GM12878 (cell line): Measurements from ENCODE around the gene TRIM3. TPM values are rescaled to one million over a fixed set of nuclear protein-coding genes. Genes with fewer than 3 reads are reported as not detected.
A peak's percentile ranks its signal among the peaks of the same experiment; 100 is the strongest.

ENCODE experiments used
- ATF3 ChIP-seq: IDR thresholded peaks from 2 replicates; pipeline ENCODE4 v1.6.1; 2011; ENCODE audit warnings: low read depth, mild to moderate bottlenecking, low read length, moderate library complexity, borderline replicate concordance; ENCODE audit errors: extremely low read depth
- BHLHE40 ChIP-seq, 2 experiments: fragments of 450-650 bp in 1 of 2; IDR thresholded peaks; 2 replicates each; pipeline ENCODE4 v1.6.1; 2011 to 2017; ENCODE audit warnings: low read depth in 2 of 2, borderline replicate concordance in 1 of 2, improper control_type of control experiment in 1 of 2, low read length in 1 of 2, mild to moderate bottlenecking in 1 of 2
- BMI1 ChIP-seq: fragments of 450-650 bp; IDR thresholded peaks from 2 replicates; pipeline ENCODE4 v1.6.1; 2016; ENCODE audit warnings: mild to moderate bottlenecking, moderate library complexity, borderline replicate concordance
- CBFB ChIP-seq: IDR thresholded peaks from 2 replicates; pipeline ENCODE4 v1.6.1; 2016; ENCODE audit warnings: antibody characterized with exemption, low read depth
- CEBPB ChIP-seq, 2 experiments: fragments of 150-350 bp in 1 of 2; IDR thresholded peaks; 2 replicates each; pipeline ENCODE4 v1.6.1; 2012 to 2014; ENCODE audit warnings: low read depth in 2 of 2, low read length in 2 of 2, borderline replicate concordance in 1 of 2, inconsistent platforms in 1 of 2
- ETV6 ChIP-seq, 2 experiments: fragments of 450-650 bp in 1 of 2; IDR thresholded peaks in 1 of 2; conservative IDR thresholded peaks in 1 of 2; 2 replicates each; pipeline ENCODE4 v1.6.1; 2014; ENCODE audit warnings: antibody characterized with exemption in 1 of 2, borderline replicate concordance in 1 of 2, low read depth in 1 of 2, mild to moderate bottlenecking in 1 of 2, moderate library complexity in 1 of 2
- FOXM1 ChIP-seq: IDR thresholded peaks from 2 replicates; pipeline ENCODE4 v1.6.1; 2012; ENCODE audit warnings: low read depth, mild to moderate bottlenecking, inconsistent platforms, low read length, moderate library complexity
- HSF1 ChIP-seq: fragments of 150-350 bp; IDR thresholded peaks from 2 replicates; pipeline ENCODE4 v1.6.1; 2014; ENCODE audit warnings: mild to moderate bottlenecking, low read depth, low read length
- NR2C1 ChIP-seq: fragments of 450-650 bp; IDR thresholded peaks from 2 replicates; pipeline ENCODE4 v1.6.1; 2017; ENCODE audit warnings: antibody characterized with exemption, mild to moderate bottlenecking, moderate library complexity
- PAX5 ChIP-seq: IDR thresholded peaks from 2 replicates; pipeline ENCODE4 v1.6.1; 2011; ENCODE audit warnings: low read depth, low read length, borderline replicate concordance
- POU2F2 ChIP-seq: IDR thresholded peaks from 3 replicates; pipeline ENCODE4 v1.6.1; 2011; ENCODE audit warnings: low read depth, mild to moderate bottlenecking, low read length, borderline replicate concordance
- RAD51 ChIP-seq: fragments of 450-650 bp; IDR thresholded peaks from 2 replicates; pipeline ENCODE4 v1.6.1; 2016; ENCODE audit warnings: moderate library complexity, mild to moderate bottlenecking, inconsistent platforms
- RUNX3 ChIP-seq: IDR thresholded peaks from 2 replicates; pipeline ENCODE4 v1.6.1; 2012; ENCODE audit warnings: low read length, inconsistent platforms
- SRF ChIP-seq, 2 experiments: IDR thresholded peaks; 2 replicates each; pipeline ENCODE4 v1.6.1; 2011; ENCODE audit warnings: low read depth in 2 of 2, low read length in 2 of 2, mild to moderate bottlenecking in 1 of 2, moderate library complexity in 1 of 2
- TARDBP ChIP-seq: IDR thresholded peaks from 2 replicates; pipeline ENCODE4 v1.6.1; 2016; ENCODE audit warnings: borderline replicate concordance
- TCF12 ChIP-seq: IDR thresholded peaks from 2 replicates; pipeline ENCODE4 v1.6.1; 2011; ENCODE audit warnings: low read depth, mild to moderate bottlenecking, low read length
- USF2 ChIP-seq: IDR thresholded peaks from 2 replicates; pipeline ENCODE4 v1.6.1; 2011; ENCODE audit warnings: low read depth, low read length, improper control_type of control experiment, borderline replicate concordance
- ZNF217 ChIP-seq: fragments of 450-650 bp; IDR thresholded peaks from 2 replicates; pipeline ENCODE4 v1.6.1; 2017; ENCODE audit warnings: antibody characterized with exemption, mild to moderate bottlenecking
- polyA plus RNA-seq, 11 experiments: library from polyadenylated mRNA; depleted of rRNA in 4 of 11; unstranded in 6 of 11; stranded (reverse) in 5 of 11; fragments of >200 nt; fragmentation: Nextera tagmentation in 4 of 11; fragmentation: Illumina TruSeq in 1 of 11; extraction: Ambion mirVana in 4 of 11; extraction: Trizol in 1 of 11; gene quantifications; 1 replicate in 1 of 11; 2 replicates in 10 of 11; pipeline versions ENCODE4 v1.2.1 to v1.2.3, GENCODE V29; 2011 to 2016; ENCODE audit warnings: inconsistent platforms in 2 of 11, missing spikeins in 2 of 11, low read depth in 1 of 11
- total RNA-seq, 4 experiments: library from RNA; depleted of rRNA in 3 of 4; stranded (reverse); fragments of >200 nt in 3 of 4; fragmentation: Illumina TruSeq in 1 of 4; extraction: Trizol in 1 of 4; gene quantifications; 2 replicates each; pipeline versions ENCODE4 v1.2.1 to v1.2.3, GENCODE V29; 2013 to 2021
- TF ChIP-seq, protein P1 (sequence below): fragments of 450-650 bp; formaldehyde crosslinking; IDR thresholded peaks from 2 replicates; pipeline ENCODE4 v1.5.0; 2022; ENCODE audit warnings: mild to moderate bottlenecking, missing genetic modification characterization
- TF ChIP-seq, protein P2 (sequence below): fragments of 150-350 bp; IDR thresholded peaks from 2 replicates; pipeline ENCODE4 v1.6.1; 2016; ENCODE audit warnings: low read depth, low read length

The TRIM3 gene
- total and polyA plus RNA-seq, 10 of the 15 experiments (the other 5 are each of a cell fraction or from before 2014, with no cell fraction given) = 0.34 to 11.8 (median 4.8) TPM

DNA sequence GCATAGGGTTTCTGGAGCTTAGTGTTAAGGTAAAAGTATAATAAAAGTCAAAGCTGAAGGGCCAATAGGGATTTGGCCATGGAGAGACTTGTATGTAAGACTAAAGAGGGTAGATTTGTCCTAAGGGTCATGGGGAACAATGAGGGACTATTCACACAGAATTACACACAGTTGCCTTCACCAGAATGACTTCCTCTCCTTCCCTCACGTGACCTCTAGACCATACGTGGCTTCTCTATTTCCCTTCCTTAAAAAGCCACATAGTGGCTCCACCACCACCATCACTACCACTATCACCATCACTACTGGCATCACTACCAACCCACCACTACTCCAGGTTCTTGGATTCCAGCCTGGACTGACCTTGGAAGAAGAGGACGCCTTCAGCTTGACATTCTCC lies 35.7 kb downstream of the TRIM3 start (continued):
- TF ChIP-seq, protein P1, sequence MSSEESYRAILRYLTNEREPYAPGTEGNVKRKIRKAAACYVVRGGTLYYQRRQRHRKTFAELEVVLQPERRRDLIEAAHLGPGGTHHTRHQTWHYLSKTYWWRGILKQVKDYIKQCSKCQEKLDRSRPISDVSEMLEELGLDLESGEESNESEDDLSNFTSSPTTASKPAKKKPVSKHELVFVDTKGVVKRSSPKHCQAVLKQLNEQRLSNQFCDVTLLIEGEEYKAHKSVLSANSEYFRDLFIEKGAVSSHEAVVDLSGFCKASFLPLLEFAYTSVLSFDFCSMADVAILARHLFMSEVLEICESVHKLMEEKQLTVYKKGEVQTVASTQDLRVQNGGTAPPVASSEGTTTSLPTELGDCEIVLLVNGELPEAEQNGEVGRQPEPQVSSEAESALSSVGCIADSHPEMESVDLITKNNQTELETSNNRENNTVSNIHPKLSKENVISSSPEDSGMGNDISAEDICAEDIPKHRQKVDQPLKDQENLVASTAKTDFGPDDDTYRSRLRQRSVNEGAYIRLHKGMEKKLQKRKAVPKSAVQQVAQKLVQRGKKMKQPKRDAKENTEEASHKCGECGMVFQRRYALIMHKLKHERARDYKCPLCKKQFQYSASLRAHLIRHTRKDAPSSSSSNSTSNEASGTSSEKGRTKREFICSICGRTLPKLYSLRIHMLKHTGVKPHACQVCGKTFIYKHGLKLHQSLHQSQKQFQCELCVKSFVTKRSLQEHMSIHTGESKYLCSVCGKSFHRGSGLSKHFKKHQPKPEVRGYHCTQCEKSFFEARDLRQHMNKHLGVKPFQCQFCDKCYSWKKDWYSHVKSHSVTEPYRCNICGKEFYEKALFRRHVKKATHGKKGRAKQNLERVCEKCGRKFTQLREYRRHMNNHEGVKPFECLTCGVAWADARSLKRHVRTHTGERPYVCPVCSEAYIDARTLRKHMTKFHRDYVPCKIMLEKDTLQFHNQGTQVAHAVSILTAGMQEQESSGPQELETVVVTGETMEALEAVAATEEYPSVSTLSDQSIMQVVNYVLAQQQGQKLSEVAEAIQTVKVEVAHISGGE (CRISPR knock-in tag) = no peak
- TF ChIP-seq ATF3 (0 out of 2 replicates have a peak, but pooled peaks have one; percentile 16), RUNX3 (0 out of 2 replicates have a peak, but pooled peaks have one; percentile 16), PAX5 (no peak), FOXM1 (no peak), CBFB (no peak), BHLHE40 (IDR thresholded peaks at IDR 0.05; ENCODE audit: borderline replicate concordance in 1 of 2, low read depth in 2 of 2, low read length in 1 of 2) (peak in 1 of 2 experiments; percentile 32; a peak in 2 of 4 replicates), USF2 (peak; percentile 5; the same call in 1 of the 2 replicates), ZNF217 (no peak), NR2C1 (no peak), BMI1 (no peak), POU2F2 (no peak), CEBPB (IDR thresholded peaks at IDR 0.05; ENCODE audit: borderline replicate concordance in 1 of 2, low read depth in 2 of 2, low read length in 2 of 2) (no peak), TCF12 (no peak), ETV6 (conservative IDR thresholded peaks at IDR 0.05 in 1 of 2, IDR thresholded peaks at IDR 0.05 in 1 of 2; ENCODE audit: borderline replicate concordance in 1 of 2, low read depth in 1 of 2) (no peak), RAD51 (peak; percentile 50; the same call in 1 of the 2 replicates), SRF (IDR thresholded peaks at IDR 0.05; ENCODE audit: low read depth in 2 of 2, low read length in 2 of 2) (no peak), TARDBP (no peak), HSF1 (no peak)
- TF ChIP-seq, protein P2, sequence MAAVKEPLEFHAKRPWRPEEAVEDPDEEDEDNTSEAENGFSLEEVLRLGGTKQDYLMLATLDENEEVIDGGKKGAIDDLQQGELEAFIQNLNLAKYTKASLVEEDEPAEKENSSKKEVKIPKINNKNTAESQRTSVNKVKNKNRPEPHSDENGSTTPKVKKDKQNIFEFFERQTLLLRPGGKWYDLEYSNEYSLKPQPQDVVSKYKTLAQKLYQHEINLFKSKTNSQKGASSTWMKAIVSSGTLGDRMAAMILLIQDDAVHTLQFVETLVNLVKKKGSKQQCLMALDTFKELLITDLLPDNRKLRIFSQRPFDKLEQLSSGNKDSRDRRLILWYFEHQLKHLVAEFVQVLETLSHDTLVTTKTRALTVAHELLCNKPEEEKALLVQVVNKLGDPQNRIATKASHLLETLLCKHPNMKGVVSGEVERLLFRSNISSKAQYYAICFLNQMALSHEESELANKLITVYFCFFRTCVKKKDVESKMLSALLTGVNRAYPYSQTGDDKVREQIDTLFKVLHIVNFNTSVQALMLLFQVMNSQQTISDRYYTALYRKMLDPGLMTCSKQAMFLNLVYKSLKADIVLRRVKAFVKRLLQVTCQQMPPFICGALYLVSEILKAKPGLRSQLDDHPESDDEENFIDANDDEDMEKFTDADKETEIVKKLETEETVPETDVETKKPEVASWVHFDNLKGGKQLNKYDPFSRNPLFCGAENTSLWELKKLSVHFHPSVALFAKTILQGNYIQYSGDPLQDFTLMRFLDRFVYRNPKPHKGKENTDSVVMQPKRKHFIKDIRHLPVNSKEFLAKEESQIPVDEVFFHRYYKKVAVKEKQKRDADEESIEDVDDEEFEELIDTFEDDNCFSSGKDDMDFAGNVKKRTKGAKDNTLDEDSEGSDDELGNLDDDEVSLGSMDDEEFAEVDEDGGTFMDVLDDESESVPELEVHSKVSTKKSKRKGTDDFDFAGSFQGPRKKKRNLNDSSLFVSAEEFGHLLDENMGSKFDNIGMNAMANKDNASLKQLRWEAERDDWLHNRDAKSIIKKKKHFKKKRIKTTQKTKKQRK = no peak
